PFSK-1 (cell line): Measurements from ENCODE around the gene DDX47.

Experiments used
- FOXP2 ChIP-seq: optimal IDR thresholded peaks from 2 replicates; pipeline ENCODE3; 2011; ENCODE audit warnings: borderline replicate concordance, control low read depth, inconsistent platforms; ENCODE audit not compliant: insufficient read depth; ENCODE audit errors: extremely low read length, extremely low read depth
- POLR2AphosphoS5 ChIP-seq: IDR thresholded peaks from 2 replicates; pipeline ENCODE4 v1.6.1; 2012; ENCODE audit warnings: low read depth, mild to moderate bottlenecking, control low read depth, low read length, moderate library complexity
- REST ChIP-seq, 2 experiments: IDR thresholded peaks; 2 replicates each; pipeline versions ENCODE4 v1.6.1 to v1.8.0; 2011 to 2012; ENCODE audit warnings: low read depth in 2 of 2, low read length in 2 of 2, control low read depth in 1 of 2, inconsistent platforms in 1 of 2, mild to moderate bottlenecking in 1 of 2, moderate library complexity in 1 of 2; ENCODE audit not compliant: insufficient read depth in 1 of 2
- SIN3A ChIP-seq: IDR thresholded peaks from 2 replicates; pipeline ENCODE4 v1.6.1; 2012; ENCODE audit warnings: mild to moderate bottlenecking, low read length, moderate library complexity, borderline replicate concordance; ENCODE audit not compliant: insufficient read depth
- TAF1 ChIP-seq: IDR thresholded peaks from 2 replicates; pipeline ENCODE4 v1.6.1; 2012; ENCODE audit warnings: low read length, control low read depth, borderline replicate concordance; ENCODE audit not compliant: insufficient read depth

DDX47 gene

DNA sequence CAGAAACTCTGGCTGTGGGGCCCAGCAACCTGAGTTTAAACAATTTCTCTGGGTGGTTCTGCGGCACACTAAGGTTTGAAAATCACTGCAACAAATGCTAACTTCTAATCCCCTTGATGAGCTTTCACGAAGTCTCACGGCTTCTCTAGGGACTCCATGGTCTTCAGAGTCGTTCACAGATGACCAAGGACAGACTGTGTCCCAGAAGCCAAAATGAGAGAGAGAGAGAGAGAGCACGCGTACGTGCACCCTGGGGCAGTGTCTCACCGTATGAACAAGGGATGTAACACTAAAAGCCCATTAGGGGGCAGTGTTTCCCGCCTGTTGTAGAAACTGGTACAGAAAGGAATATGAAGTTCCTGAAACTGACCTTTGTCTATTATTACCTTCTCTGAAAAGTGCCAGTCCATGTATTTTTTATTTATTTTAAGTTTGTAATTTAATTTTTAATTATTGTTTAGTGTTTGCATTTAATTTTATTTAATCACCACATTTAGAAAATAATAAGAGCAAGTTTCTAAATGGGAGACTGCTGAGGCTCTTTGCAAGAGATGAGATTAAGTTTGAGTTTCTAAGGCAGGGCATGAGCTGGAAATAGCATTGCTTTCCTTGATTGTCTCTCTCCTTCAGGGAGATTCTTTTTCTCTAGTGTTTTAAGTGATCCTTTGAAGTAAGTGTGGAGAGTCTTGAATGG lies 24.3 kb upstream of the DDX47 start:
- no peak for TF ChIP-seq SIN3A
- no peak for TF ChIP-seq FOXP2

GRCh38 chr12:12790956-12791355 lies 22.2 kb upstream of the DDX47 start:
- no peak for TF ChIP-seq FOXP2
- no peak for TF ChIP-seq POLR2AphosphoS5
- TF ChIP-seq REST (IDR thresholded peaks at IDR 0.05; ENCODE audit: insufficient read depth in 1 of 2, low read depth in 2 of 2, low read length in 2 of 2) = no peak
- TF ChIP-seq TAF1 = no peak
- TF ChIP-seq SIN3A = no peak

DNA sequence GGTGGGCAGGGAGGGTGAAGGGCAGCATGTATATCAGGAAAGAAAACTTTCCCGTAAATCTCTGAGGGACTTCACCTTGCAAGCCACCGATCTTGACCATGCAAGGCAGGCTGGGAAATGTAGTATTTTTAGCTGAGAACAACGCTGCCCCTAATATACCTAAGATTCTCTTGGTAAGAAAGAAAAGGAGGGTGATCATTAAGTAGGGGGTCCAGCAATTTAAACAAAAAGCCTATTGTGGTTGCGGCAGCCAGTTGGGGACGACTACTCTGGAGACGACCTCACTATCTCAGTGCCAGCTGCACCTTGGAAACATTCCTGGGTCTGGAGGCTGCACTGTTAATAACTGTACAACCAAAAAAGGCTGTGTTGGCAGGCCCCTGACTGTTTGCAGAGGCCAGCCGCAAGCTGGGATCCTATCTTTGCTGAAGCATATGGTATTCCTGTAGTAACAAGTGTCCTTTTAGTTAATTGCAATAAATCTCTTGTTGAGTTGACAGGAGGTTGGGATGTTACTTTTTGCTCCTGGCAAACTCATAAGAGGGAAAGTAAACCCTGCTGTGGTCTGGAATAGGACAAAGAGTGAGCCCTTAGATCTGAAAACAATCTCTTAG lies 21.3 kb upstream of the DDX47 start:
- TF ChIP-seq TAF1 = no peak
- no peak for TF ChIP-seq POLR2AphosphoS5
- TF ChIP-seq SIN3A = no peak
- TF ChIP-seq REST (IDR thresholded peaks at IDR 0.05; ENCODE audit: insufficient read depth in 1 of 2, low read depth in 2 of 2, low read length in 2 of 2) = no peak
- no peak for TF ChIP-seq FOXP2

DNA sequence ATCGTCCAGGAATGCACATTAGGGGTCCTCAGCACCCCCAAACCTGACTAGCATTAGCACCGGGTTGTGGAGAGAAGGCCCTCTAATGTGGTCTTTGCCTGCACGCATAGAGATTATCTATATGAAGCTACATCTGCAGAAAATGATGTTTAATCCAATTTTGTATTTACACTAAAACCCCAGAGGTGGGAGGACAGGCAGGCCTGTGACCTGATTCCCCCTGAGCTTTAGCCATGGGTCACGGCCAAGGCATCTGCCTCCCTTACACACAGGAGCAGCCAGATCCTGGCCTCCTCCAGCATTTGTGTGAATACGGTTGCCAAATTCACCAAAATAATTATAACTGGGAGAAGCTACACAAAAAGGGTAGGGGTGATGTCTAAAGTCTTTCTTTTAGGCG lies 20.7 kb upstream of the DDX47 start:
- TF ChIP-seq TAF1 (no peak), SIN3A (no peak), FOXP2 (no peak)

DNA sequence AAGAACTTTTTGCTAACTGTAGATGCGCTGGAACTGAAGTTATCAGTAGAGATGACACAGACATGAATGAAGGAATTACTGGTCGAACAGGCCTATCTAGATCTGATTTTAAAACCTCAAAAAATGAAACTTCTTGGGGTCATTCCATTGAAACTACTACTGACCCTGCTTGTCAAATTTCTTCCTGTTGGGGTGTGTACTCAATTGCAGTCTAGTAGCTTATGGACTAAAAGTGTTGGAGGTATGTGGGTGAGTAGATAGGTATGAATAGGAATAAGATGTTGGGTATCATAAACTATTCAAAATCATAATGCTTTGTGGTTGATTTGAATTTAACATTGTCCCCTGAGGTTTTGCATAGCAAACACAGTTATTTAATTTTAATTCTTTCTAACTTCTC lies 18.5 kb upstream of the DDX47 start:
- TF ChIP-seq FOXP2 = no peak
- no peak for TF ChIP-seq POLR2AphosphoS5
- no peak for TF ChIP-seq SIN3A
- no peak for TF ChIP-seq REST (IDR thresholded peaks at IDR 0.05; ENCODE audit: insufficient read depth in 1 of 2, low read depth in 2 of 2, low read length in 2 of 2)
- TF ChIP-seq TAF1 = no peak

GRCh38 chr12:12796171-12796570 lies 17.0 kb upstream of the DDX47 start:
- TF ChIP-seq POLR2AphosphoS5 (no peak), TAF1 (no peak), FOXP2 (no peak), SIN3A (no peak), REST (IDR thresholded peaks at IDR 0.05; ENCODE audit: insufficient read depth in 1 of 2, low read depth in 2 of 2, low read length in 2 of 2) (no peak)
